Brain pericyte (primary cell): Measurements from ENCODE around the gene VGF.
"Not testable (repeated sequence)": the region's sequence is repeated elsewhere in the genome, so short reads cannot be mapped to it uniquely, and the experiment has no call there.

Source experiments
- DNase-seq: peaks from one replicate; pipeline ENCODE4 v3.0.0-alpha.2; 2012; ENCODE audit warnings: low read depth, low spot score

Gene VGF

DNA sequence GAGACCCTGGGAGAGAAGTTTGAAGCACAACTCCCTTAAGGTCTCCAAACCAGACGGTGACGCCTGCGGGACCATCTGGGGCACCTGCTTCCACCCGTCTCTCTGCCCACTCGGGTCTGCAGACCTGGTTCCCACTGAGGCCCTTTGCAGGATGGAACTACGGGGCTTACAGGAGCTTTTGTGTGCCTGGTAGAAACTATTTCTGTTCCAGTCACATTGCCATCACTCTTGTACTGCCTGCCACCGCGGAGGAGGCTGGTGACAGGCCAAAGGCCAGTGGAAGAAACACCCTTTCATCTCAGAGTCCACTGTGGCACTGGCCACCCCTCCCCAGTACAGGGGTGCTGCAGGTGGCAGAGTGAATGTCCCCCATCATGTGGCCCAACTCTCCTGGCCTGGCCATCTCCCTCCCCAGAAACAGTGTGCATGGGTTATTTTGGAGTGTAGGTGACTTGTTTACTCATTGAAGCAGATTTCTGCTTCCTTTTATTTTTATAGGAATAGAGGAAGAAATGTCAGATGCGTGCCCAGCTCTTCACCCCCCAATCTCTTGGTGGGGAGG, 27.6 kb downstream of the VGF start:
- no peak for DNase-seq

DNA sequence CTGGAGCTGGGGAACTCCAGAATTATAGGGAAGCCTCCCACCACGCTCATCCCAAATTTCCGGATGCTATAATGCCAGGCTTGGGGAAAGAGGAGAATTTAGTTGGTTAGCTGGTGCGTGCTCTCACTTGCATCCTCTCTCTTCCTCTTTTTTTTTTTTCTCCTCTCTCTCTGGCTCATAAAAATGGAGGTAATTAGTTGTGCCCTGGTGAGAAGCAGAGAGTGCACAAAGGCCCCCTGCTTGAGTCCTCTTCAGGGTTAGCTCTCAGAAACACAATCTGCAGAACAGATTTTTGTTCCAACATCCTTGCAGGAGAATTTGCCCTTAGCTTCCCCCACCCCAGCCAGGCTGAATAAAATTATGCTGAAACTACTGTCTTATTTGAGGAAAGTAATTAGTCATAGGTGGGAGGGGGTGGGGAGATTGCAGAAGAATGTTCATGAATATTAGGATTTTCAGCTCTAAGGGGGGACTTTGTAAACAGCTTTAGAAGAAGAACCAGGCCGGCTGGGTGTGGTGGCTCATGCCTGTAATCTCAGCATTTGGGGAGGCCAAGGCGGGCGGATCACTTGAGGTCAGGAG, 30.9 kb downstream of the VGF start:
- DNase-seq = no peak

DNA sequence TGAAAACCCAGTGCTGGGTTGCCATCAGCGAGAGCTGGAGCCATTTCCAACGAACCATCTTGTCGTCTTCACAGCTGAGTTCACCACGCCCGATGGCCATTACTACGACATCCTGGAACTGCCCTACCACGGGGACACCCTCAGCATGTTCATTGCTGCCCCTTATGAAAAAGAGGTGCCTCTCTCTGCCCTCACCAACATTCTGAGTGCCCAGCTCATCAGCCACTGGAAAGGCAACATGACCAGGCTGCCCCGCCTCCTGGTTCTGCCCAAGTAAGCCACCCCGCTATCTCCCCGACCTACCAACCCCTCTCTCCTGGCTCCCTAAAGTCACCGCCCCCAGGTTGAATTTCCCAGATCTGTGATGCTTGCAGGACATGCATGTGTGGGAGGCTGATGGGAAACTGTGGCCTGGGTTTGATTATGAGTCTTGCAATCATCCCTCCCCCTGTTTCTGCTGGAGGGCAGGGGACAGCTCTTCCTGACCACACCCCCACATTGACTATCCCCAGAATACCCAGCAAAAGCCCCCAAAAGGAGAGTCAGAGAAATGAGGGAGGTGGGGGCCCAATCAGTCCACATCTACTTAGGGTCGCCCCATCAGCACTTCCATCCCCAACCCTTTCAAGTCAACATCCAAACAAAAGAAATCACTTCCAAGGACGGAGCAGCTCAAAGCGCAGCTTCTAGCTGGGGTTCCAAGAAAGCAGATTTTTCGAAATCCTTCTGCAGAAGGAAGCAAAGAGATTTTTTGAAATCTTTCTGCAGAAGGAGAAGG, 31.6 kb downstream of the VGF start:
- DNase-seq = no peak

DNA sequence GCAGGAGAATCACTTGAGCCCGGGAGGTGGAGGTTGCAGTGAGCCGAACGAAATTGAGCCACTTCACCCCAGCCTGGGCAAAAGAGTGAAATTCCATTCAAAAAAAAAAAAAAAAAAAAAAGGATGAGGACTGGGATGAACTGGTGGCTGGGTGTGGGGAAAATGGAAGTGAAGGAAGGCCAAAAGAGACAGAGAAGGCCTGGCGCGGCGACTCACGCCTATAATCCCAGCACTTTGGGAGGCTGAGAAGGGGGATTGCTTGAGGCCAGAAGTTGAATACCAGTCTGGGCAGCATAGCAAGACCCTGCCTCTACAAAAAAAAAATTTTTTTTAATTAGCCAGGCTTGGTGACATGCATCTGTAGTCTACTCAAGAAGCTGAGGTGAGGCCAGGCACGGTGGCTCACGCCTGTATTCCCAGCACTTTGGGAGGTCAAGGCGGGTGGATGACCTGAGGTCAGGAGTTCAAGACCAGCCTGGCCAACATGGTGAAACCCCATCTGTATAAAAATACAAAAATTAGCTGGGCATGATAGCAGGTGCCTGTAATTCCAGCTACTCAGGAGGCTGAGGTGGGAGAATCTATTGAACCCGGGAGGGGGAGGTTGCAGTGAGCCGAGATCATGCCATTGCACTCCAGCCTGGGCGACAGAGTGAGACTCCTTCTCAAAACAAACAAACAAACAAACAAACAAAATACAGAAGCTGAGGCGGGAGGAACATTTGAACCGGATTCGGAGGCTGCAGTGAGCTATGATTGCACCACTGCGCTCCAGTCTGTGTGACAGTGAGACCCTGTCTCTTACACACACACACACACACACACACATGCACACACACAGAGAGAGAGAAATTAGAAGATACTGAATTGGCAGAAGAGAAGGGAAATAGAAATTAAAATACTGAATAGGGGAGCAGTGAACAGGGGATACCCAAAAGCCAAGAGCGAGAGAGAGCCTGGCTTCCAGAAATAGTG, 32.5 kb downstream of the VGF start:
- not testable (repeated sequence) for DNase-seq

GRCh38 chr7:101129603-101130117, 35.7 kb downstream of the VGF start:
- no peak for DNase-seq

- no peak for DNase-seq
Observed at GRCh38 chr7:101128040-101128834, 37.1 kb downstream of the VGF start.

DNA sequence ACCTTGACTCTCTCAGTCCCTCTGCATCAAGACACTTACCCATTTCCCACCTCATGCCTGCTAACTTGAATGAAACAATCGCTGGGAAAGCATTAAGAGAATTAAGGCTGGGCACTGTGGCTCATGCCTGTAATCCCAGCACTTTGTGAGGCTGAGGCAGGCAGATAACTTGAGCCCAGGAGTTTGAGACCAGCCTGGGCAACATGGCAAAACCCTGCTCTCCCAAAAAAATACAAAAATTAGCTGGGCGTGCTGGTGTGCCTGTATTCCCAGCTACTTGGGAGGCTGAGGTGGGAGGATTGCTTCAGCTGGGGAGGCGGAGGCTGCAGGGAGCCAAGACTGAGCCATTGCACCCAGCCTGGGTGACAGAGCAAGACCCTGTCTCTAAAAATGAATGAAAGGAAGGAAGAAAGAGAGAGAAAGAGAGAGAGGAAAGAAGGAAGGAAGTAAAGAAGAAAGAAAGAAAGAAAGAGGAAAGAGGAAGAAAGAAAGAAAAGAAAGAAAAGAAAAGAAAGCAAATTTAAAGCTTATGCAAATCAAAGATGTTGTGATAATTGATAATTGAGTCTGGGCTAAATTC, 37.8 kb downstream of the VGF start:
- no peak for DNase-seq

DNA sequence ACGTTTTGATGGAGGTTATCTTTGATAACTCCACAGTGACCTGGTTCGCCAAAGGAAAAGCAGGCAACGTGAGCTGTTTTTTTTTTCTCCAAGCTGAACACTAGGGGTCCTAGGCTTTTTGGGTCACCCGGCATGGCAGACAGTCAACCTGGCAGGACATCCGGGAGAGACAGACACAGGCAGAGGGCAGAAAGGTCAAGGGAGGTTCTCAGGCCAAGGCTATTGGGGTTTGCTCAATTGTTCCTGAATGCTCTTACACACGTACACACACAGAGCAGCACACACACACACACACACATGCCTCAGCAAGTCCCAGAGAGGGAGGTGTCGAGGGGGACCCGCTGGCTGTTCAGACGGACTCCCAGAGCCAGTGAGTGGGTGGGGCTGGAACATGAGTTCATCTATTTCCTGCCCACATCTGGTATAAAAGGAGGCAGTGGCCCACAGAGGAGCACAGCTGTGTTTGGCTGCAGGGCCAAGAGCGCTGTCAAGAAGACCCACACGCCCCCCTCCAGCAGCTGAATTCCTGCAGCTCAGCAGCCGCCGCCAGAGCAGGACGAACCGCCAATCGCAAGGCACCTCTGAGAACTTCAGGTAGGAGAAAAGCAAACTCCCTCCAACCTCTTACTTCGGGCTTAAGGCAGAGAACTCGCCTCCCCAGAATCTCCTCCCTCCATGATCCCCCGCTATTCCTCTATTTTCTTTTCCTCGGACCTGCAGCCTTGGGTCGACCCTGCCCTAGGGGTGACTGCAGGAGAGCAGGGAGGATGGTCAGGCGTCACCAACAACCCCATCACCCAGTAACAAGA, 38.5 kb downstream of the VGF start, which contains the start of gene SERPINE1:
SERPINE1 (plus strand) TSS at position 454 of the 809 bp plus-strand sequence. CDS start 1,290 bp downstream, outside the sequence.
- peak; percentile 86 for DNase-seq

DNA sequence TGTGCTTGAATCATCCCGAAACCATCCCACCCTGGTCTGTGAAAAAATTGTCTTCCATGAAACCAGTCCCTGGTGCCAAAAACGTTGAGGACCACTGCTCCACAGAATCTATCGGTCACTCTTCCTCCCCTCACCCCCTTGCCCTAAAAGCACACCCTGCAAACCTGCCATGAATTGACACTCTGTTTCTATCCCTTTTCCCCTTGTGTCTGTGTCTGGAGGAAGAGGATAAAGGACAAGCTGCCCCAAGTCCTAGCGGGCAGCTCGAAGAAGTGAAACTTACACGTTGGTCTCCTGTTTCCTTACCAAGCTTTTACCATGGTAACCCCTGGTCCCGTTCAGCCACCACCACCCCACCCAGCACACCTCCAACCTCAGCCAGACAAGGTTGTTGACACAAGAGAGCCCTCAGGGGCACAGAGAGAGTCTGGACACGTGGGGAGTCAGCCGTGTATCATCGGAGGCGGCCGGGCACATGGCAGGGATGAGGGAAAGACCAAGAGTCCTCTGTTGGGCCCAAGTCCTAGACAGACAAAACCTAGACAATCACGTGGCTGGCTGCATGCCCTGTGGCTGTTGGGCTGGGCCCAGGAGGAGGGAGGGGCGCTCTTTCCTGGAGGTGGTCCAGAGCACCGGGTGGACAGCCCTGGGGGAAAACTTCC, 39.2 kb downstream of the VGF start:
- DNase-seq = no peak

- peak; percentile 75 for DNase-seq
Observed at GRCh38 chr7:101124376-101125056, 40.9 kb downstream of the VGF start.

DNA sequence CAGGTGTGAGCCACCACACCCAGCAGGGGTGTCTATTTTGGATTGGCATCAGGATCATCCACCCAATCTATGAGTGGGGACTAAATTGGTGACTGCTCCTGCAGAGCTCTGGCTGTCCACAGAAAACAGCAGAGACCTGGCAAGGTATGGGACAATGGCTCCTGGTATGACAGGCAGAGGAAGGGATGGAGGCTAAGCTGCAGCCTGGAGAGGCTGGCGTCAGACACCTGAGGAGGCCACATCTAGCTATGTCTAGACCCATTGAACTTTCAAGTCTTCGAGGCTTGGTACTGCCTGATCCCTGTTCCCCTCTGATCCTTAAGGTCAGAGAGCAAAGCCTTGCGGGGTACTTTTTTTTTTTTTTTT, 41.7 kb downstream of the VGF start:
- no peak for DNase-seq

GRCh38 chr7:101122933-101123702, 42.3 kb downstream of the VGF start:
- no peak for DNase-seq

- peak; percentile 47 for DNase-seq
Observed at GRCh38 chr7:101121991-101122932, 43.1 kb downstream of the VGF start.

DNA sequence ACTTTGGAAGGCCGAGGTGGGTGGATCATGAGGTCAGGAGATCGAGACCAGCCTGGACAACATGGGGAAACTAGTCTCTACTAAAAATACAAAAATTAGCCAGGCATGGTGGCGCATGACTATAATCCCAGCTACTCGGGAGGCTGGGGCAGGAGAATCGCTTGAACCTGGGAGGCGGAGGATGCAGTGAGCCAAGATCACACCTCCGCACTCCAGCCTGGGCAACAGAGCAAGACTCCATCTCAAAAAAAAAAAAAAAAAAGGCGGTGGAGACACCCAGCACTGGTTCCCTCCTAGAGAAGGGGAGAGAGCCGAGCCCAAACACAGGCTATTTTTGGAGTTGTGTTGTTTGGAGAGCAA, 43.8 kb downstream of the VGF start:
- DNase-seq = not testable (repeated sequence)

DNA sequence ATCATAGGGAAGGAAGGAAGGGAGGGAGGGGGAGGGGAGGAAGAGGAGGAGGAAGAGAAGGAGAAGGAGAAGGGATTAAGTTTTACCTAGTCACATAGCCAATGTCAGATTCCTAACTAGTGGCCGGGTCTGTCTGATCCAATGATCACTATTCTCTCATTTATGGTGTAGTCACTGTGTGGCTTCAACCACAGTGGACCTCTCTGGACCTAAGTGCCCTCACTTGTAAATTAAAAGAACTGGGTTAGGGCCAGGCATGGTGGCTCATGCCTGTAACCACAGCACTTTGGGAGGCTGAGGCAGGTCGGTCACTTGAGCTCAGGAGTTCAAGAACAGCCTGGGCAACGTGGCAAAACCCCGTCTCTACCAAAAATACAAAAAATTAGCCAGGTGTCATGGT, 45.1 kb downstream of the VGF start:
- no peak for DNase-seq

DNA sequence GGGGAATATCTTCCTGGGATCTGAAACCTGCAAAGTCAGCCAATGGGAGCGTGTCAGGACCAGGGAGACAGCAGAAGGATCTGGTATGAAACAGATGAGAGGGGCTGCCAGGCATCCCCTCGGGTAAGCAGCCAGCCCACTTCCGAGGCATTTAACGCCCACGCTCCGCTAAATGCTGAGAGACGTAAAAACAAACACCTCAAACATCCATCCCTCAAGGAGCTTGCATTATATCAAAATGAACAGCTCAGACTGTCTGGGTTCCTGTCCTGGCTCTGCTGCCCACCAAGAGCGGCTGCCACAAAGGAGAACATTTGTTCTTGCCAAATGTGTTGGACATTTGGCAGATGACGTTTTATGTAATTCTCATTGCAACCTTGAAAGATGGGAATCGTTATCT, 45.5 kb downstream of the VGF start:
- DNase-seq = no peak

- no peak for DNase-seq
Observed at GRCh38 chr7:101118856-101119255, 46.5 kb downstream of the VGF start.
